ENCODE results near the gene MTX1.

- no peak for TF ChIP-seq EZH2 (IDR thresholded peaks at IDR 0.05; ENCODE audit: low read length, missing control alignments)
- TF ChIP-seq CTCF (conservative IDR thresholded peaks at IDR 0.05 in 1 of 2, IDR thresholded peaks at IDR 0.05 in 1 of 2; ENCODE audit: low read depth in 1 of 2, low read length in 2 of 2): no peak
Observed at GRCh38 chr1:155191904-155192303, 16.6 kb upstream of the MTX1 start.
